HepG2 (cell line): ENCODE results near the gene FOXK2. TPM values are rescaled to one million over a fixed set of nuclear protein-coding genes. Genes with fewer than 3 reads are reported as not detected.

Experiments used
- DNMT3B ChIP-seq: conservative IDR thresholded peaks from 2 replicates; pipeline ENCODE4 v1.6.1; 2016; ENCODE audit warnings: missing biosample characterization, control low read depth
- HNF4A ChIP-seq: sonication (generic); formaldehyde crosslinking; IDR thresholded peaks from 2 replicates; pipeline ENCODE4 v1.4.0; 2020; ENCODE audit warnings: missing genetic modification reagents
- HNRNPLL ChIP-seq: fragments of 200-400 bp; formaldehyde crosslinking; IDR thresholded peaks from 2 replicates; pipeline ENCODE4 v1.6.1; 2017; ENCODE audit warnings: mild to moderate bottlenecking, low read depth, low read length; ENCODE audit not compliant: poor library complexity, severe bottlenecking
- KLF12 ChIP-seq: sonication (generic); formaldehyde crosslinking; IDR thresholded peaks from 2 replicates; pipeline ENCODE4 v1.4.0; 2020; ENCODE audit warnings: missing genetic modification reagents, borderline replicate concordance
- SIX1 ChIP-seq: sonication (generic); formaldehyde crosslinking; IDR thresholded peaks from 2 replicates; pipeline ENCODE4 v1.4.0; 2020; ENCODE audit warnings: missing genetic modification reagents, borderline replicate concordance
- SIX4 ChIP-seq: sonication (generic); formaldehyde crosslinking; IDR thresholded peaks from 2 replicates; pipeline ENCODE4 v1.4.0; 2020; ENCODE audit warnings: missing genetic modification reagents
- SOX13 ChIP-seq, 3 experiments: fragments of 450-650 bp in 1 of 3; sonication (generic) in 1 of 3; formaldehyde crosslinking in 1 of 3; IDR thresholded peaks in 2 of 3; conservative IDR thresholded peaks in 1 of 3; 2 replicates each; pipeline versions ENCODE4 v1.5.0 to v1.6.1; 2016 to 2020; ENCODE audit warnings: antibody characterized with exemption in 1 of 3, mild to moderate bottlenecking in 1 of 3, missing compliant biosample characterization in 1 of 3, missing genetic modification reagents in 1 of 3, moderate library complexity in 1 of 3
- STAT5B ChIP-seq: sonication (generic); formaldehyde crosslinking; IDR thresholded peaks from 2 replicates; pipeline ENCODE4 v1.4.0; 2020; ENCODE audit warnings: missing genetic modification reagents
- YY1 ChIP-seq: IDR thresholded peaks from 2 replicates; pipeline ENCODE4 v1.6.1; 2011; ENCODE audit warnings: low read length, low read depth, moderate library complexity, mild to moderate bottlenecking; ENCODE audit not compliant: insufficient read depth, insufficient replicate concordance
- ZFX ChIP-seq: sonication (generic); formaldehyde crosslinking; IDR thresholded peaks from 2 replicates; pipeline ENCODE4 v1.4.0; 2020; ENCODE audit warnings: mild to moderate bottlenecking, low read depth, missing genetic modification reagents, moderate library complexity
- ZFYVE20 ChIP-seq: sonication (generic); formaldehyde crosslinking; IDR thresholded peaks from 2 replicates; pipeline ENCODE4 v1.8.0; 2023; ENCODE audit warnings: low read depth, mild to moderate bottlenecking, moderate library complexity, missing genetic modification reagents, borderline replicate concordance
- ZNF329 ChIP-seq: sonication (generic); formaldehyde crosslinking; IDR thresholded peaks from 2 replicates; pipeline ENCODE4 v1.9.0; 2021; ENCODE audit warnings: low read depth, mild to moderate bottlenecking, missing genetic modification reagents
- ZNF441 ChIP-seq: sonication (generic); formaldehyde crosslinking; IDR thresholded peaks from 2 replicates; pipeline ENCODE4 v1.7.0; 2021; ENCODE audit warnings: missing genetic modification reagents, borderline replicate concordance
- ZNF674 ChIP-seq: sonication (generic); formaldehyde crosslinking; IDR thresholded peaks from 2 replicates; pipeline ENCODE4 v1.5.0; 2020; ENCODE audit warnings: low read depth, mild to moderate bottlenecking, missing genetic modification reagents
- ZNF713 ChIP-seq: sonication (generic); formaldehyde crosslinking; IDR thresholded peaks from 2 replicates; pipeline ENCODE4 v1.4.0; 2020; ENCODE audit warnings: mild to moderate bottlenecking, missing genetic modification reagents
- ZNF777 ChIP-seq: sonication (generic); formaldehyde crosslinking; IDR thresholded peaks from 2 replicates; pipeline ENCODE4 v1.4.0; 2020; ENCODE audit warnings: missing genetic modification reagents
- polyA plus RNA-seq, 8 experiments: library from polyadenylated mRNA; depleted of rRNA in 3 of 8; stranded (reverse) in 7 of 8; unstranded in 1 of 8; fragments of >200 nt; fragmentation: Illumina TruSeq in 4 of 8; extraction: Trizol in 4 of 8; gene quantifications; 2 replicates each; pipeline versions ENCODE4 v1.2.1 to v1.2.3, GENCODE V29; 2011 to 2016; ENCODE audit warnings: low read depth in 4 of 8, missing spikeins in 1 of 8, mixed read lengths in 1 of 8; ENCODE audit not compliant: insufficient read depth in 1 of 8
- total RNA-seq, 5 experiments: library from RNA; depleted of rRNA; stranded (reverse); fragments of >200 nt; fragmentation: Illumina TruSeq; extraction: Trizol; gene quantifications; 2 replicates each; pipeline ENCODE4 v1.2.3, GENCODE V29; 2016; ENCODE audit warnings: low read depth in 1 of 5
- TF ChIP-seq, protein P1 (sequence below): sonication (generic); formaldehyde crosslinking; IDR thresholded peaks from 2 replicates; pipeline ENCODE4 v1.8.0; 2022; ENCODE audit warnings: mild to moderate bottlenecking, missing genetic modification reagents, moderate library complexity
- TF ChIP-seq, protein P2 (sequence below): sonication (generic); formaldehyde crosslinking; IDR thresholded peaks from 2 replicates; pipeline ENCODE4 v1.4.0; 2020; ENCODE audit warnings: mild to moderate bottlenecking, missing genetic modification reagents
- TF ChIP-seq, protein P3 (sequence below): sonication (generic); formaldehyde crosslinking; IDR thresholded peaks from 2 replicates; pipeline ENCODE4 v1.5.0; 2020; ENCODE audit warnings: missing genetic modification reagents
- TF ChIP-seq, protein P4 (sequence below): IDR thresholded peaks from 2 replicates; pipeline ENCODE4 v1.6.1; 2018; ENCODE audit warnings: missing genetic modification reagents, mild to moderate bottlenecking, missing compliant biosample characterization
- TF ChIP-seq, protein P5 (sequence below): sonication (generic); formaldehyde crosslinking; IDR thresholded peaks from 2 replicates; pipeline ENCODE4 v1.4.0; 2020; ENCODE audit warnings: missing genetic modification reagents
- TF ChIP-seq, protein P6 (sequence below): sonication (generic); formaldehyde crosslinking; IDR thresholded peaks from 2 replicates; pipeline ENCODE4 v1.8.0; 2022; ENCODE audit warnings: missing genetic modification reagents, mild to moderate bottlenecking, borderline replicate concordance

Gene FOXK2
- total and polyA plus RNA-seq, 2 of the 13 experiments (the other 11 are each of a cell fraction or from before 2014, with no cell fraction given) = 67.1 to 67.2 TPM

DNA sequence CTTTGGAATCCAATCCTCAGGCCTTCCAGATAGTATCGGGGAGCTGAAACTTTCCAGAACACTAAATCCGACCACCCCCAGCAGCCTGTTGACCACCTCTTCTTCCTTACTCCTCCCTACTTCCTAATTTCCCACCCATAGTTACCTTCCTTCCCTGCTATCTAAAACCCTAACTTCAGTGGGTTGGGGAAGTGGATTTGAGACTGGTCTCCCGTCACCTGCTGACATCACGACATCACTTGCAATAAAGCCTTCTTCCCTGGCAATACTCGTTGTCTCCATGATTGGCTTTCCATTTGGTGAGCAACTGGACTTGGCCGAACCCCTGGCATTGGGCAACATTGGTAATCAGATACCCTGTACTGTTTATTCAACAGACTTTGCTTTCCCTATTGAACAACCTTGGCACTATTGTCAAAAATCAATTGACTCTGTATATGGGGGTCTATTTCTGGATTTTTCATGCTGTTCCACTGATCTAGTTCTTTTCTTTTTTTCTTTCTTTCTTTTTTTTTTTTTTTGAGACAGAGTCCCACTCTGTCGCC lies 11.8 kb upstream of the FOXK2 start (continued):
- TF ChIP-seq, protein P1, sequence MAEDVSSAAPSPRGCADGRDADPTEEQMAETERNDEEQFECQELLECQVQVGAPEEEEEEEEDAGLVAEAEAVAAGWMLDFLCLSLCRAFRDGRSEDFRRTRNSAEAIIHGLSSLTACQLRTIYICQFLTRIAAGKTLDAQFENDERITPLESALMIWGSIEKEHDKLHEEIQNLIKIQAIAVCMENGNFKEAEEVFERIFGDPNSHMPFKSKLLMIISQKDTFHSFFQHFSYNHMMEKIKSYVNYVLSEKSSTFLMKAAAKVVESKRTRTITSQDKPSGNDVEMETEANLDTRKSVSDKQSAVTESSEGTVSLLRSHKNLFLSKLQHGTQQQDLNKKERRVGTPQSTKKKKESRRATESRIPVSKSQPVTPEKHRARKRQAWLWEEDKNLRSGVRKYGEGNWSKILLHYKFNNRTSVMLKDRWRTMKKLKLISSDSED (CRISPR knock-in tag) = no peak
- TF ChIP-seq SIX1 (peak; percentile 95), ZNF777 (CRISPR knock-in tag) (no peak), ZNF713 (CRISPR knock-in tag) (no peak), YY1 (no peak), ZFX (CRISPR knock-in tag) (no peak), ZNF329 (CRISPR knock-in tag) (no peak), ZNF674 (CRISPR knock-in tag) (no peak), SIX4 (CRISPR knock-in tag) (peak; percentile 15; the same call in 1 of the 2 replicates), ZFYVE20 (no peak), DNMT3B (CRISPR knock-in tag) (no peak), STAT5B (no peak), KLF12 (CRISPR knock-in tag) (no peak), HNRNPLL (no peak), HNF4A (CRISPR knock-in tag) (no peak), SOX13 (IDR thresholded peaks at IDR 0.05) (no peak), SOX13 (CRISPR knock-in tag; conservative IDR thresholded peaks at IDR 0.05 in 1 of 2, IDR thresholded peaks at IDR 0.05 in 1 of 2) (no peak), ZNF441 (CRISPR knock-in tag) (peak; percentile 97)
- TF ChIP-seq, protein P2, sequence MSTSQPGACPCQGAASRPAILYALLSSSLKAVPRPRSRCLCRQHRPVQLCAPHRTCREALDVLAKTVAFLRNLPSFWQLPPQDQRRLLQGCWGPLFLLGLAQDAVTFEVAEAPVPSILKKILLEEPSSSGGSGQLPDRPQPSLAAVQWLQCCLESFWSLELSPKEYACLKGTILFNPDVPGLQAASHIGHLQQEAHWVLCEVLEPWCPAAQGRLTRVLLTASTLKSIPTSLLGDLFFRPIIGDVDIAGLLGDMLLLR (CRISPR knock-in tag) = no peak
- TF ChIP-seq, protein P3, sequence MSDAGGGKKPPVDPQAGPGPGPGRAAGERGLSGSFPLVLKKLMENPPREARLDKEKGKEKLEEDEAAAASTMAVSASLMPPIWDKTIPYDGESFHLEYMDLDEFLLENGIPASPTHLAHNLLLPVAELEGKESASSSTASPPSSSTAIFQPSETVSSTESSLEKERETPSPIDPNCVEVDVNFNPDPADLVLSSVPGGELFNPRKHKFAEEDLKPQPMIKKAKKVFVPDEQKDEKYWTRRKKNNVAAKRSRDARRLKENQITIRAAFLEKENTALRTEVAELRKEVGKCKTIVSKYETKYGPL (CRISPR knock-in tag) = no peak
- TF ChIP-seq, protein P4, sequence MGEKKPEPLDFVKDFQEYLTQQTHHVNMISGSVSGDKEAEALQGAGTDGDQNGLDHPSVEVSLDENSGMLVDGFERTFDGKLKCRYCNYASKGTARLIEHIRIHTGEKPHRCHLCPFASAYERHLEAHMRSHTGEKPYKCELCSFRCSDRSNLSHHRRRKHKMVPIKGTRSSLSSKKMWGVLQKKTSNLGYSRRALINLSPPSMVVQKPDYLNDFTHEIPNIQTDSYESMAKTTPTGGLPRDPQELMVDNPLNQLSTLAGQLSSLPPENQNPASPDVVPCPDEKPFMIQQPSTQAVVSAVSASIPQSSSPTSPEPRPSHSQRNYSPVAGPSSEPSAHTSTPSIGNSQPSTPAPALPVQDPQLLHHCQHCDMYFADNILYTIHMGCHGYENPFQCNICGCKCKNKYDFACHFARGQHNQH = no peak
- TF ChIP-seq, protein P5, sequence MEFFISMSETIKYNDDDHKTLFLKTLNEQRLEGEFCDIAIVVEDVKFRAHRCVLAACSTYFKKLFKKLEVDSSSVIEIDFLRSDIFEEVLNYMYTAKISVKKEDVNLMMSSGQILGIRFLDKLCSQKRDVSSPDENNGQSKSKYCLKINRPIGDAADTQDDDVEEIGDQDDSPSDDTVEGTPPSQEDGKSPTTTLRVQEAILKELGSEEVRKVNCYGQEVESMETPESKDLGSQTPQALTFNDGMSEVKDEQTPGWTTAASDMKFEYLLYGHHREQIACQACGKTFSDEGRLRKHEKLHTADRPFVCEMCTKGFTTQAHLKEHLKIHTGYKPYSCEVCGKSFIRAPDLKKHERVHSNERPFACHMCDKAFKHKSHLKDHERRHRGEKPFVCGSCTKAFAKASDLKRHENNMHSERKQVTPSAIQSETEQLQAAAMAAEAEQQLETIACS (CRISPR knock-in tag) = no peak
- TF ChIP-seq, protein P6, sequence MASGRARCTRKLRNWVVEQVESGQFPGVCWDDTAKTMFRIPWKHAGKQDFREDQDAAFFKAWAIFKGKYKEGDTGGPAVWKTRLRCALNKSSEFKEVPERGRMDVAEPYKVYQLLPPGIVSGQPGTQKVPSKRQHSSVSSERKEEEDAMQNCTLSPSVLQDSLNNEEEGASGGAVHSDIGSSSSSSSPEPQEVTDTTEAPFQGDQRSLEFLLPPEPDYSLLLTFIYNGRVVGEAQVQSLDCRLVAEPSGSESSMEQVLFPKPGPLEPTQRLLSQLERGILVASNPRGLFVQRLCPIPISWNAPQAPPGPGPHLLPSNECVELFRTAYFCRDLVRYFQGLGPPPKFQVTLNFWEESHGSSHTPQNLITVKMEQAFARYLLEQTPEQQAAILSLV (CRISPR knock-in tag) = no peak
